Neutrophil (primary cell): ENCODE data around the gene ST6GALNAC1.
A peak's percentile ranks its signal among the peaks of the same experiment; 100 is the strongest.

Source experiments
- H3K27ac ChIP-seq: fragments of 200-600 bp; sonication (generic); 2 replicates; pipeline ENCODE4 v1.5.1; 2016; ENCODE audit warnings: mild to moderate bottlenecking, moderate library complexity
- H3K27me3 ChIP-seq: fragments of 200-600 bp; sonication (generic); 2 replicates; pipeline ENCODE4 v1.6.0; 2016; ENCODE audit warnings: mild to moderate bottlenecking
- H3K36me3 ChIP-seq: fragments of 200-600 bp; sonication (generic); 2 replicates; pipeline ENCODE4 v1.5.1; 2017
- H3K4me1 ChIP-seq, 2 experiments: fragments of 200-600 bp in 1 of 2; sonication (generic) in 1 of 2; 1 replicate in 1 of 2; 2 replicates in 1 of 2; pipeline versions ENCODE4 v1.5.1 to v1.6.1; 2013 to 2016; ENCODE audit warnings: low read depth in 1 of 2, low read length in 1 of 2, mild to moderate bottlenecking in 1 of 2, moderate library complexity in 1 of 2; ENCODE audit not compliant: control insufficient read depth in 1 of 2, insufficient read depth in 1 of 2
- H3K4me3 ChIP-seq, 2 experiments: fragments of 200-600 bp in 1 of 2; sonication (generic) in 1 of 2; 1 replicate in 1 of 2; 2 replicates in 1 of 2; pipeline ENCODE4 v1.5.1; 2013 to 2016; ENCODE audit warnings: low read depth in 1 of 2, low read length in 1 of 2, mild to moderate bottlenecking in 1 of 2, moderate library complexity in 1 of 2
- H3K9me3 ChIP-seq: fragments of 200-600 bp; sonication (generic); 2 replicates; pipeline ENCODE4 v1.5.1; 2016
- TF ChIP-seq, protein P1 (sequence below): fragments of 200-600 bp; sonication (generic); IDR thresholded peaks from 2 replicates; pipeline ENCODE4 v1.5.1; 2016; ENCODE audit warnings: antibody characterized with exemption

ST6GALNAC1 gene

DNA sequence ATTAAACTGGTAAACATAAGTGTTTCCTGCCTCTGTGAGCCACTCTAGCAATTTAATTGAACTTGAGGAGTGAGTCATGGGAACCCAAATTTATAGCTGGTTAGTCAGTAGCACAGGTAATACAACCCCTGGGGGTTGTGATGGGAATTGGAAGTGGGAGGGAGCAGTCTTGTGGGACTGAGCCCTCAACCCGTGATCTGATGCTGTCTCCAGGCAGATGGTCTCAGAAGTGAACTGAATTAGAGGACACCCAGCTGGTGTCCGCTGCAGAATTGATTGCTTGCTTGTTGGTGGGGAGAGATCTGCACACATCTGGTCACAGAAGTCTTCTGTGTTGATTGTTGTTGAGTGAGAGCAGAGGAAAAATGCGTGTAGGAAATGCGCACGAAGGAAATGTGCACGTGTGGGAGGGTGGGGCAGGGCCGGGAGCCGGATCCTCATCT is 50.2 kb downstream of the ST6GALNAC1 start:
- Histone ChIP-seq H3K36me3 (no peaks in the 10 kb centered on the region), H3K4me3 (no peak overlapping the region), H3K27ac (no peak overlapping the region), H3K27me3 (peaks cover 3% of the 10 kb centered on the region), H3K4me1 (peaks cover 22 to 24% of the 10 kb centered on the region in 2 experiments), H3K9me3 (no peaks in the 10 kb centered on the region)
- TF ChIP-seq, protein P1, sequence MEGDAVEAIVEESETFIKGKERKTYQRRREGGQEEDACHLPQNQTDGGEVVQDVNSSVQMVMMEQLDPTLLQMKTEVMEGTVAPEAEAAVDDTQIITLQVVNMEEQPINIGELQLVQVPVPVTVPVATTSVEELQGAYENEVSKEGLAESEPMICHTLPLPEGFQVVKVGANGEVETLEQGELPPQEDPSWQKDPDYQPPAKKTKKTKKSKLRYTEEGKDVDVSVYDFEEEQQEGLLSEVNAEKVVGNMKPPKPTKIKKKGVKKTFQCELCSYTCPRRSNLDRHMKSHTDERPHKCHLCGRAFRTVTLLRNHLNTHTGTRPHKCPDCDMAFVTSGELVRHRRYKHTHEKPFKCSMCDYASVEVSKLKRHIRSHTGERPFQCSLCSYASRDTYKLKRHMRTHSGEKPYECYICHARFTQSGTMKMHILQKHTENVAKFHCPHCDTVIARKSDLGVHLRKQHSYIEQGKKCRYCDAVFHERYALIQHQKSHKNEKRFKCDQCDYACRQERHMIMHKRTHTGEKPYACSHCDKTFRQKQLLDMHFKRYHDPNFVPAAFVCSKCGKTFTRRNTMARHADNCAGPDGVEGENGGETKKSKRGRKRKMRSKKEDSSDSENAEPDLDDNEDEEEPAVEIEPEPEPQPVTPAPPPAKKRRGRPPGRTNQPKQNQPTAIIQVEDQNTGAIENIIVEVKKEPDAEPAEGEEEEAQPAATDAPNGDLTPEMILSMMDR, result no peak

DNA sequence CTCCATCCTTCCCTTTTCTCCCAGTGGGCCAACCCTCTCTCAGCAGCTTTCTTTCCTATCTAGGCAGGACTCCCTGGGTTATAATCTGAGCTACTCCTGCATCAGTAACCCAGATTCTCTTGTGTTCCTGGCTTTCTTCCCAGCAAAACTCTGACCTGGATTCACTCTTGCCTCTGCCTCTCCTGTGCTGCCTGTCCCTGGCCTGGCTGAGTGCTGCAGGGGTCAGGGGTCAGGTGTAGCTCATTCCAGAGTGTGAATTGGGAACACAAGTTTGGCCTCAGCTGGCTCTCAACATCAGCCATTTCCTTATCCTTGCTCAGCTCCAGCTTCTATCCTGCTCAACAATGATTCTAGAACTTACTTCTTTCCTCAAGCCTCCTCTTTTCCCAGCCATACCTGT is 55.4 kb downstream of the ST6GALNAC1 start:
- H3K36me3 ChIP-seq, result no peaks in the 10 kb centered on the region

DNA sequence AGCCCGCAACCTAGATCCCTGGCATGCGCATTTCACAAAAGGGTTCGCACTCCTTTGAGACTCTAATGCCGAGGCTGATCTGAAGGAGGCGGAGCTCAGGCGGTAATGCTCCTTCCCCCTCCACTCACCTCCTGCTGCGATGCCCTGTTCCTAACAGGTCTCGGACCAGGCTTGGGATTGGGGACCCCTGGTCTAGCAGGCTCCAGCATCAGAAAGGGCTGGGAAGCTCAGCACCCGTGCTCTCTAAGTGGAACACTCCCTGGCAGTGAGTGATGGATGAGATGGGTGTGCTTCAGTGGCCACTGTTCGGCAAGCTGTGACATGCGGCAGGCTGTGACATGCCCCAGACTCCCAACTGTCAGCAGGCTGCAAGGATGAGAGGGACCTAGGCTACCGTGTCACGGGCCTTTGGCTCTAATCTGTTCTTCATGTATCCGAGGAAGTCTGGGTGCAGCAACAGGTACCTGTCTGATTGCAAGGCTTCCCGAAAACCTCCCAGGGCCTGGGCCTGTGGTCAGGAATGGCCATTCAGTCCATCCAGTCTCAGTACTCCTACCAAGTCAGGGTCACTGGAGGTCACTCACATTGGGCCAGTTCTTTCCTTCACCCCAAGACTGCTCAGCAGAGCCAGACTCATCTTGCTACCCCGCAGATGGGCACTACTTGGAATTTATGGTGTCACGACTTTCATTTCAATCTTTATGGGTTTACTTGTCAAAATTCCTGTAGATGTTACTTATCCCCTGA is 56.6 kb downstream of the ST6GALNAC1 start:
- Histone ChIP-seq H3K4me3 (peak overlapping the region; percentile 80 to 87), H3K36me3 (no peaks in the 10 kb centered on the region), H3K27me3 (peaks cover 30% of the 10 kb centered on the region), H3K9me3 (no peaks in the 10 kb centered on the region), H3K27ac (peak overlapping the region; percentile 96), H3K4me1 (peaks cover 22 to 30% of the 10 kb centered on the region in 2 experiments)
- TF ChIP-seq, protein P1, result no peak

More for the DNA sequence above, 55.4 kb downstream of the ST6GALNAC1 start:
- Histone ChIP-seq H3K4me1 (peaks cover 22 to 25% of the 10 kb centered on the region in 2 experiments), H3K9me3 (no peaks in the 10 kb centered on the region), H3K4me3 (no peak overlapping the region), H3K27ac (no peak overlapping the region), H3K27me3 (peaks cover 30% of the 10 kb centered on the region)
- TF ChIP-seq, protein P1, result no peak

DNA sequence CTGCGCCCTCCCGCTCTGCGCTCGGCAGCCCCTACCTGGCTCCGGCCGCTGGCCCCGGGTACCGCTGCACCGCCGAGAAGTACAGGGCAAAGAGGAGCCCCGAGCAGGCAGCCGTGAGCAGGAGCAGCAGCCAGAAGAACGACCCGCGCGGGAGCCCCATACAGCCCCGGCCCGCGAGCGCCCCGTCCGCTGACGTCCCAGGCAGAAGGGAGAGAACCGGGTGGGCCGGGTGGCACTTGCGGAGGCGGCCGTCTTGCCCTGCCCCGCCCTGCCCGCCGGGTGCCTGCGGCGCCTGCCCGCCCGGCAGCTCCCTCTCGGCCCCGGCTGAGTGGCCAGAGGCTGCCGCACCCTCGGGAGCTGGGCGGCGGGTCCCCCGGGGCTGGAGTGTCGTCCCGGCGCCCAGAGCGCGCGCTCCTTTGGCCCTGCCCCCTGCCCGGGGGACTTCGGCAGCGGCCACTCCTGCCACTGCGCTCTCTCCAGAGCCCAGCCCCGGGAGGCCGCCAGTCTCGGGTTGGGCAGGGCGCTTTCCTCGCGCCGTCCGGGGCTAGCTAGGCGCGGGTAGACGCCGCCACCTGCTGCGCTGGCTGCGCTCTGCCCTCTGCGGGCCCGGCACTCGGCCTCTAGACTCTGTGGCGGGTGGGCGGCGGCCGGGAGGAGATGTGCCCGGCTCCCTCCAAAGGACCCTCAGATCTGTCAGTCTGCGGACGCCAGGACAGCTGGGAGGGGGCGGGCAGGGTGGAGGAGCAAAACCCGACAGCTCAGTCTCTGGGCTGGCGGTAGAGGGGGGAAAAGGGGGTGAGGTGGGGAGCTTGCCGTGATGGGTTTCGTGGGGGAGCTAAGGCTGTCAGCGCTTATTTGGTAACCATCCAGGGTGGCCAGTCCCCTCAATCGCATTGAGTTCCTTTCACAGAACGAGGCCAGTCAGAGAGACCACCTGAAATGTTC is 57.6 kb downstream of the ST6GALNAC1 start, which contains the start of gene ST6GALNAC2:
TSS of gene ST6GALNAC2 (minus strand) at position 212 of the 945 bp plus-strand sequence. CDS start at position 160, 52 bp downstream.
- TF ChIP-seq, protein P1, result peak; percentile 83
- Histone ChIP-seq H3K9me3 (no peaks in the 10 kb centered on the region), H3K36me3 (no peaks in the 10 kb centered on the region), H3K4me3 (peak within 1 kb of the TSS; percentile 80 to 87), H3K4me1 (peaks cover 22 to 30% of the 10 kb centered on the region in 2 experiments), H3K27me3 (peaks cover 30% of the 10 kb centered on the region), H3K27ac (peak within 1 kb of the TSS; percentile 96)

DNA sequence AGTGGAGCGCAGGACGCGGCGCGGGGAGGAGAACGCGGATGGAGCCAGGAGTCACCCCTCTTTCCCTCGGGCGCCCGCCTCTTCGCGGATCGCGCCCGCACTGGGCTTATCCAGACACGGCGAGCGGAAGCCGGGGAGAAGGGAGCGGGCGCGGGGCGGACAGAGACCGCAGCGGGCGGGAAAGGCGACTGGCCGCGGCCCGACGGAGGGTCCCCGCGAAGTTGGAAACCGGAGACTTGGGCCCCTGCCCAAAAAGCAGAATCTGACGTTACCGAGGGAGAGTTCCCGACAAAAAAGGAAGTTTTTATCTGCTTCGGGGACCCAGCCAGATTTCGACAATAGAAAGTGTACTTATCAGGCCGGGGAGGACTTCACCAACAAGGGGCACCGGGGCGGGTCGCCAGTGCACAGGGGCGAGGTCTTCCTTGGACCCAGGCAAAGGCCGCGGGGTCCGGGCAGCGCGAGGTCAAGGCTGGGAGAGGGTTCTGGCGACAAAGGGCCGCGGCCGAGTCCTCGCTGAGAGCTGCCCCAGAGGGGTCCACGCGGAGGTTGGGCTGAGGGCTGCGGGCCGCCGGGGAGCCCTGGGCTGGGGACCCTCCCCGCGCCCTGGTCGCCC is 58.4 kb downstream of the ST6GALNAC1 start:
- TF ChIP-seq, protein P1, result no peak
- Histone ChIP-seq H3K27me3 (peaks cover 30% of the 10 kb centered on the region), H3K9me3 (no peaks in the 10 kb centered on the region), H3K36me3 (no peaks in the 10 kb centered on the region), H3K4me3 (peak overlapping the region; percentile 80 to 87), H3K4me1 (peaks cover 22 to 30% of the 10 kb centered on the region in 2 experiments), H3K27ac (peak overlapping the region; percentile 96)
